Measurements from ENCODE around the gene ZYX. TPM values are rescaled to one million over a fixed set of nuclear protein-coding genes. Genes with fewer than 3 reads are reported as not detected.

The ZYX gene
- total and polyA plus RNA-seq, 2 donors (not counting 1 experiment from before 2014, with no cell fraction given), result 32.3 to 53.8 TPM

DNA sequence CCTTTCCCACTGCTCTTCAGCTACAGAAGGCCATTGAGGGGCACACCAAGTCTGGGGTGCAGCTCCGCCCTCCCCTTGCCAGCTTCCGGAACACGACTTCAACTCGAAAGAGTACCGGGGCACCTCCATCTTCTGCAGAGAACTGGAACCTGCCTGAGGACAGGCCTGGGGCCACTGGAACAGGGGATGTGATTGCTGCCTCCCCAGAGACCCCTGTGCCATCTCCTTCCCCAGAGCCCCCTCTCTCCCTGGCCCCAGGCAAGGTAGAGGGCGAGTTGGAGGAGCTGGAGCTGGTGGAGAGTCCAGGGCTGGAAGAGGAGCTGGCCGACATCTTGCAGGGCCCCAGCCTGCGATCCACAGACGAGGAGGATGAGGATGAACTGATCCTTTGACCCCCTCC is 29.6 kb upstream of the ZYX start:
- Mint-ChIP-seq H3K27ac (no peak overlapping the region), H3K4me3 (no peak overlapping the region), H3K9me3 (ENCODE audit: insufficient read depth) (no peaks in the 10 kb centered on the region), H3K27me3 (peaks cover 51% of the 10 kb centered on the region), H3K4me1 (peaks cover 2% of the 10 kb centered on the region)
- H3K4me2 ChIP-seq (replicated peaks; ENCODE audit: low read depth, low read length, poor library complexity, severe bottlenecking), result no peak overlapping the region
- H3K4me3 ChIP-seq (ENCODE audit: control extremely low read depth in 1 of 5, extremely low read depth in 1 of 5, insufficient read depth in 1 of 5, low read depth in 2 of 5, low read length in 4 of 5), result no peak overlapping the region
- intact Hi-C loops (cut with micrococcal nuclease), result no loop called here
- no peak for TF ChIP-seq EZH2 (IDR thresholded peaks at IDR 0.05; ENCODE audit: borderline replicate concordance, insufficient read depth, low read depth, low read length, poor library complexity, severe bottlenecking)
- TF ChIP-seq, protein P1, sequence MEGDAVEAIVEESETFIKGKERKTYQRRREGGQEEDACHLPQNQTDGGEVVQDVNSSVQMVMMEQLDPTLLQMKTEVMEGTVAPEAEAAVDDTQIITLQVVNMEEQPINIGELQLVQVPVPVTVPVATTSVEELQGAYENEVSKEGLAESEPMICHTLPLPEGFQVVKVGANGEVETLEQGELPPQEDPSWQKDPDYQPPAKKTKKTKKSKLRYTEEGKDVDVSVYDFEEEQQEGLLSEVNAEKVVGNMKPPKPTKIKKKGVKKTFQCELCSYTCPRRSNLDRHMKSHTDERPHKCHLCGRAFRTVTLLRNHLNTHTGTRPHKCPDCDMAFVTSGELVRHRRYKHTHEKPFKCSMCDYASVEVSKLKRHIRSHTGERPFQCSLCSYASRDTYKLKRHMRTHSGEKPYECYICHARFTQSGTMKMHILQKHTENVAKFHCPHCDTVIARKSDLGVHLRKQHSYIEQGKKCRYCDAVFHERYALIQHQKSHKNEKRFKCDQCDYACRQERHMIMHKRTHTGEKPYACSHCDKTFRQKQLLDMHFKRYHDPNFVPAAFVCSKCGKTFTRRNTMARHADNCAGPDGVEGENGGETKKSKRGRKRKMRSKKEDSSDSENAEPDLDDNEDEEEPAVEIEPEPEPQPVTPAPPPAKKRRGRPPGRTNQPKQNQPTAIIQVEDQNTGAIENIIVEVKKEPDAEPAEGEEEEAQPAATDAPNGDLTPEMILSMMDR (IDR thresholded peaks at IDR 0.05), result no peak
- CTCF ChIA-PET, result no interaction called here
- WGBS (ENCODE audit: insufficient coverage), result 100% methylated on average over 7 of the region's 9 CpGs
- peaks cover 0 to 12% (median 0%) of the 10 kb centered on the region in 4 experiments for H3K27me3 ChIP-seq (replicated peaks in 1 of 4; ENCODE audit: control extremely low read depth in 1 of 4, control insufficient read depth in 3 of 4, insufficient read depth in 4 of 4, low read length in 3 of 4)
- H2AFZ ChIP-seq (ENCODE audit: insufficient read depth, low read depth, low read length, poor library complexity, severe bottlenecking), result no peak overlapping the region
- POLR2A ChIA-PET, result no interaction called here
- H3K36me3 ChIP-seq (replicated peaks in 1 of 2; ENCODE audit: control extremely low read depth in 1 of 2, control insufficient read depth in 1 of 2, extremely low read depth in 1 of 2, insufficient read depth in 2 of 2, low read length in 1 of 2), result no peaks in the 10 kb centered on the region
- no peaks in the 10 kb centered on the region for H3K9me3 ChIP-seq (ENCODE audit: control extremely low read depth in 1 of 3, control insufficient read depth in 2 of 3, insufficient read depth in 1 of 3, low read length in 2 of 3)
- H3K79me2 ChIP-seq (ENCODE audit: control insufficient read depth, insufficient read depth, low read length), result no peaks in the 10 kb centered on the region
- ATAC-seq (ENCODE audit: low read depth), result no peak
- no peak overlapping the region for H3K27ac ChIP-seq (ENCODE audit: low read length in 2 of 2)
- no peak for DNase-seq
- no peaks in the 10 kb centered on the region for H3K4me1 ChIP-seq (ENCODE audit: control insufficient read depth in 2 of 2, insufficient read depth in 2 of 2, low read length in 2 of 2)
- no peaks in the 10 kb centered on the region for H4K20me1 ChIP-seq (ENCODE audit: control insufficient read depth, insufficient read depth, low read length, poor library complexity, severe bottlenecking)
- H3K9ac ChIP-seq (ENCODE audit: low read length), result no peak overlapping the region

DNA sequence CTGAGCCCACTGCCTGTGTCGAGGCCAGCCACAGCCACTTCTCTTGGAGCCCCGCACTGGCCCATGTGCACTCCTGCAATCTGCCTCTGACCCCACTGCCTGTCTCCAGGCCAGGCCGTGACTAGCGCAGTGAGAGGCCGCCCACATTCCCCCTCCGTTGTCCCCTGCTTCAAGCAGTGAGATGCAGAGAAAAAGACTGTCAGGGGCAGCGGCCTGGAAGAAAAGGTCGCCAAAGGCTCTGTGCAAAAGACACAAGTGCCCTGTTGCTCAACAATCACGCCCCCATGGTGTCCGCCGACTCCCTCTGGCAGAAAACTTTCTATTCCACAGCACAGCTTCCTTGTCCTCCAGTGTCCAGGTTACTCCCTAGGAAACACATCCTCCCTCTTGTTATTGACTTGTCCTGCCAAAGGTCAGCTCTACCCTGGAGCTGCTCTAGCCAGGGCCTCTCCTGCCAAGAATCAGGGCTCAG is 28.6 kb upstream of the ZYX start:
- Mint-ChIP-seq H3K4me3 (no peak overlapping the region), H3K4me1 (peaks cover 2% of the 10 kb centered on the region), H3K27ac (no peak overlapping the region), H3K9me3 (ENCODE audit: insufficient read depth) (no peaks in the 10 kb centered on the region), H3K27me3 (peaks cover 44% of the 10 kb centered on the region)
- H3K27ac ChIP-seq (ENCODE audit: low read length in 2 of 2), result no peak overlapping the region
- H4K20me1 ChIP-seq (ENCODE audit: control insufficient read depth, insufficient read depth, low read length, poor library complexity, severe bottlenecking), result no peaks in the 10 kb centered on the region
- no peaks in the 10 kb centered on the region for H3K36me3 ChIP-seq (replicated peaks in 1 of 2; ENCODE audit: control extremely low read depth in 1 of 2, control insufficient read depth in 1 of 2, extremely low read depth in 1 of 2, insufficient read depth in 2 of 2, low read length in 1 of 2)
- no peak for TF ChIP-seq EZH2 (IDR thresholded peaks at IDR 0.05; ENCODE audit: borderline replicate concordance, insufficient read depth, low read depth, low read length, poor library complexity, severe bottlenecking)
- TF ChIP-seq, protein P1 (IDR thresholded peaks at IDR 0.05), result no peak
- H3K9me3 ChIP-seq (ENCODE audit: control extremely low read depth in 1 of 3, control insufficient read depth in 2 of 3, insufficient read depth in 1 of 3, low read length in 2 of 3), result no peaks in the 10 kb centered on the region
- intact Hi-C loops (cut with micrococcal nuclease), result no loop called here
- no peaks in the 10 kb centered on the region for H3K4me1 ChIP-seq (ENCODE audit: control insufficient read depth in 2 of 2, insufficient read depth in 2 of 2, low read length in 2 of 2)
- ChIA-PET CTCF (no interaction called here), POLR2A (no interaction called here)
- no peak overlapping the region for H3K4me3 ChIP-seq (ENCODE audit: control extremely low read depth in 1 of 5, extremely low read depth in 1 of 5, insufficient read depth in 1 of 5, low read depth in 2 of 5, low read length in 4 of 5)
- WGBS (ENCODE audit: insufficient coverage), result 93% methylated on average over 11 of the region's 11 CpGs
- H3K27me3 ChIP-seq (replicated peaks in 1 of 4; ENCODE audit: control extremely low read depth in 1 of 4, control insufficient read depth in 3 of 4, insufficient read depth in 4 of 4, low read length in 3 of 4), result peaks cover 0 to 5% (median 0%) of the 10 kb centered on the region in 4 experiments
- no peaks in the 10 kb centered on the region for H3K79me2 ChIP-seq (ENCODE audit: control insufficient read depth, insufficient read depth, low read length)
- no peak overlapping the region for H2AFZ ChIP-seq (ENCODE audit: insufficient read depth, low read depth, low read length, poor library complexity, severe bottlenecking)
- H3K9ac ChIP-seq (ENCODE audit: low read length), result no peak overlapping the region
- no peak overlapping the region for H3K4me2 ChIP-seq (replicated peaks; ENCODE audit: low read depth, low read length, poor library complexity, severe bottlenecking)
- no peak for DNase-seq
- ATAC-seq (ENCODE audit: low read depth), result no peak
